ENCODE data around the gene ETS2. TPM values are rescaled to one million over a fixed set of nuclear protein-coding genes. Genes with fewer than 3 reads are reported as not detected.

ETS2 gene
- total RNA-seq, 1 donor from 2014 or later: 18.2 TPM

- no peak for TF ChIP-seq CTCF (IDR thresholded peaks at IDR 0.05)
- H3K4me1 Mint-ChIP-seq (ENCODE audit: unreplicated experiment): peaks cover 21% of the 10 kb centered on the region
- H3K27ac Mint-ChIP-seq (ENCODE audit: unreplicated experiment): no peak overlapping the region
- H3K36me3 Mint-ChIP-seq (ENCODE audit: unreplicated experiment): no peaks in the 10 kb centered on the region
- H3K27me3 Mint-ChIP-seq (ENCODE audit: unreplicated experiment): no peaks in the 10 kb centered on the region
- H3K4me3 Mint-ChIP-seq (ENCODE audit: unreplicated experiment): no peak overlapping the region
- DNase-seq (ENCODE audit: extremely low spot score, unreplicated experiment): no peak
- peaks cover under 1% of the 10 kb centered on the region for H3K9me3 Mint-ChIP-seq (ENCODE audit: unreplicated experiment)
Measured at GRCh38 chr21:38796424-38796823, 9.3 kb upstream of the ETS2 start.

- H3K36me3 Mint-ChIP-seq (ENCODE audit: unreplicated experiment): no peaks in the 10 kb centered on the region
- no peak overlapping the region for H3K4me3 Mint-ChIP-seq (ENCODE audit: unreplicated experiment)
- no peak for TF ChIP-seq CTCF (IDR thresholded peaks at IDR 0.05)
- H3K27ac Mint-ChIP-seq (ENCODE audit: unreplicated experiment): no peak overlapping the region
- H3K4me1 Mint-ChIP-seq (ENCODE audit: unreplicated experiment): peaks cover 21% of the 10 kb centered on the region
- DNase-seq (ENCODE audit: extremely low spot score, unreplicated experiment): no peak
- H3K27me3 Mint-ChIP-seq (ENCODE audit: unreplicated experiment): no peaks in the 10 kb centered on the region
- H3K9me3 Mint-ChIP-seq (ENCODE audit: unreplicated experiment): no peaks in the 10 kb centered on the region
Measured at GRCh38 chr21:38797470-38797869, 8.3 kb upstream of the ETS2 start.

GRCh38 chr21:38798081-38798480, 7.6 kb upstream of the ETS2 start:
- Mint-ChIP-seq H3K4me1 (ENCODE audit: unreplicated experiment) (peaks cover 21% of the 10 kb centered on the region), H3K4me3 (ENCODE audit: unreplicated experiment) (no peak overlapping the region), H3K27ac (ENCODE audit: unreplicated experiment) (no peak overlapping the region), H3K9me3 (ENCODE audit: unreplicated experiment) (no peaks in the 10 kb centered on the region), H3K36me3 (ENCODE audit: unreplicated experiment) (no peaks in the 10 kb centered on the region), H3K27me3 (ENCODE audit: unreplicated experiment) (no peaks in the 10 kb centered on the region)
- TF ChIP-seq CTCF (IDR thresholded peaks at IDR 0.05): no peak
- DNase-seq (ENCODE audit: extremely low spot score, unreplicated experiment): no peak

GRCh38 chr21:38798481-38798882, 7.2 kb upstream of the ETS2 start:
- H3K27ac Mint-ChIP-seq (ENCODE audit: unreplicated experiment): no peak overlapping the region
- no peaks in the 10 kb centered on the region for H3K9me3 Mint-ChIP-seq (ENCODE audit: unreplicated experiment)
- no peaks in the 10 kb centered on the region for H3K36me3 Mint-ChIP-seq (ENCODE audit: unreplicated experiment)
- DNase-seq (ENCODE audit: extremely low spot score, unreplicated experiment): no peak
- TF ChIP-seq CTCF (IDR thresholded peaks at IDR 0.05): no peak
- H3K27me3 Mint-ChIP-seq (ENCODE audit: unreplicated experiment): no peaks in the 10 kb centered on the region
- no peak overlapping the region for H3K4me3 Mint-ChIP-seq (ENCODE audit: unreplicated experiment)
- peaks cover 21% of the 10 kb centered on the region for H3K4me1 Mint-ChIP-seq (ENCODE audit: unreplicated experiment)

GRCh38 chr21:38800046-38800758, 5.5 kb upstream of the ETS2 start:
- no peak for DNase-seq (ENCODE audit: extremely low spot score, unreplicated experiment)
- Mint-ChIP-seq H3K27ac (ENCODE audit: unreplicated experiment) (no peak overlapping the region), H3K4me1 (ENCODE audit: unreplicated experiment) (peaks cover 29% of the 10 kb centered on the region), H3K27me3 (ENCODE audit: unreplicated experiment) (no peaks in the 10 kb centered on the region), H3K4me3 (ENCODE audit: unreplicated experiment) (no peak overlapping the region), H3K36me3 (ENCODE audit: unreplicated experiment) (no peaks in the 10 kb centered on the region), H3K9me3 (ENCODE audit: unreplicated experiment) (no peaks in the 10 kb centered on the region)
- no peak for TF ChIP-seq CTCF (IDR thresholded peaks at IDR 0.05)
